ENCODE data around the gene MCM5.
"Not testable (repeated sequence)": the region's sequence is repeated elsewhere in the genome, so short reads cannot be mapped to it uniquely, and the experiment has no call there.

Gene MCM5

DNA sequence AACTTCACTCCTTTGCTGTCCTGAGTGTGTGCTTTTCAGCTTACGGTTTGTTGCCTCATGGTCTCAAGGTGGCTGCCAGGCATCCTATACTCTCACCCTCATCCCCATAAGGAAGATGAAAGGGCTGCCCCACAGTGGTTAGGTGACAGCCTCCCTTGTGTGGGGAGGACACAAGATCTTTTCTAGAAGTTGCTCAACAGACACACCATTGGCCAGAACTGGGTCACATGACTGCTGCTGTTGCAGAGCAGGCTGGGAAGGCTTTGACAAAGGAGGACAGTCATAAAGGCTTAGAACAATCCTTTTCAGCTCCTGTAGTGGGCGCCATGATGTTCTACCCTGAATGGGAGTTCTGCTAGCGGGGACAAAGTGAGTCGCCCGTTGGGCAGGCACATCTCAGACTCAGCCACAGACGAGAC lies 71.0 kb downstream of the MCM5 start:
- no peak for DNase-seq

DNA sequence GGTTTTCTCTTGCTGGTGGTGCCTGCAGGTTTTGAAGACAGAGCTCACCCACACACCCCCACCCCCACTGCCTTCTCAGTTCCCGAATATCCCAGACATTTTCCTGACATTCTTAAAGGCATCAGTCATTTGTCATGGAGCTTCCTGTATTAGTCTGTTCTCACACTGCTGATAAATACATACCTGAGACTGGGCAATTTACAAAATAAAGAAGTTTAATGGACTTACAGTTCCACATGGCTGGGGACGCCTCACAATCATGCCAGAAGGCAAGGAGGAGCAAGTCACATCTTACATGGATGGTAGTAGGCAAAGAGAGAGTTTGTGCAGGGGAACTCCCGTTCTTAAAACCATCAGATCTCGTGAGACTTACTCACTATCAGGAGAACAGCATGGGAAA lies 71.6 kb downstream of the MCM5 start:
- DNase-seq: not testable (repeated sequence)

DNA sequence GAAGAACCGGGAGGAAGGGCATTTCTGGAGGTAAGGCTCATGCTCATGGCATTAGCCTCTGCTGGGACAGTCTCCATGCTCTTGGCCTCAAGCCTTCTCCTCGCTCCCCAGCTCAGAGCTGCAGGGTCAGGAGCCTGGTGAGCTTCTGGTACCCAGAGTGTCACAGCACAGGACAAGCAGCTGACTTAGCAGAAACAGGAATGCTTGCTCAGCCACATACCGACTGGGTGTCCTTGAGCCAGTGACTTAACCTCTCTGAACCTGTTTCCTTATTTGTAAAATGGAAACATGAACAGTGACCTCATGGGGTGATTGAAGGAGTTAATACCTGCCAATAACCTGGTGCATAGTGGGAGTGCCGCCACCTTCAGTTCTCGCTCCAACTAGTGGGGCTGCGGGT lies 72.5 kb downstream of the MCM5 start:
- no peak for DNase-seq

DNA sequence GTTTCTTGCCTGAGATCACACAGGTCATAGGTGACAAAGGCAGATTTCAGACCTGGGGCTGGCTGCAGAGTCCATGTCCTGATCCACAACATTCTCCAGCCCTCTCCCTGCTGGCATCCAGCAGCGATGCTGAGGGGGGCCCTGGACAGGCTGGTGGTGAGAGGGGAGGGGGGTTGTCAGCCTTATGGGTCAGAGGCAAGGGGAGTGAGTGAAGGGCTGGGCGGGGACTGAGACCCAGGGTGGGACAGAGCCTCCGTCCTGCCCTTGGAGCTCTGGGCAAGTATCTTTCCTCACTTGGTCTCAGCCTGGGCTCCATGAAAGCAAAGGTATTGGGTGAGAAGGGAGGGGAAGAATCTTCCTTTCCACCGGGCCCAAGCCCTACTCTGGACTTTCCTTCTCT lies 74.0 kb downstream of the MCM5 start:
- no peak for DNase-seq

All from hypothalamus (tissue), 51 donors.